OCI-LY1 (cell line): ENCODE measurements around the gene OTOG.

Experiments used
- CTCF ChIP-seq: fragments of 200-600 bp; sonication (generic), shearing (Covaris generic); IDR thresholded peaks from 2 replicates; pipeline ENCODE4 v1.5.1; 2017; ENCODE audit warnings: mild to moderate bottlenecking, antibody characterized with exemption, low read length, moderate library complexity, mixed read lengths
- EZH2 ChIP-seq: fragments of 200-600 bp; sonication (generic), shearing (Covaris generic); IDR thresholded peaks from 2 replicates; pipeline ENCODE4 v1.8.0; 2017; ENCODE audit warnings: borderline replicate concordance, mixed run types, mild to moderate bottlenecking, antibody characterized with exemption, low read length, moderate library complexity, mixed read lengths

- no peak for TF ChIP-seq CTCF
- TF ChIP-seq EZH2 = no peak
Measured at GRCh38 chr11:17634776-17635550, 87.9 kb downstream of the OTOG start.
